SJCRH30 (cell line): Measurements from ENCODE around the gene ABCC8. TPM values are rescaled to one million over a fixed set of nuclear protein-coding genes. Genes with fewer than 3 reads are reported as not detected.
A peak's percentile ranks its signal among the peaks of the same experiment; 100 is the strongest.
"Not testable (repeated sequence)": the region's sequence is repeated elsewhere in the genome, so short reads cannot be mapped to it uniquely, and the experiment has no call there.

ENCODE experiments used
- DNase-seq, 2 experiments: peaks; one replicate each; pipeline ENCODE4 v3.0.0-alpha.2; 2015 to 2020
- H3K27ac ChIP-seq: fragments of 250-450 bp; sonication (Bioruptor Pico); 2 replicates; pipeline ENCODE4 v1.5.1; 2020; ENCODE audit warnings: mild to moderate bottlenecking, moderate library complexity
- H3K27me3 ChIP-seq: fragments of 250-450 bp; sonication (Bioruptor Pico); 2 replicates; pipeline ENCODE4 v1.5.1; 2020; ENCODE audit warnings: mild to moderate bottlenecking, moderate library complexity
- H3K36me3 ChIP-seq: fragments of 250-450 bp; sonication (Bioruptor Pico); 2 replicates; pipeline ENCODE4 v1.5.1; 2020; ENCODE audit warnings: mild to moderate bottlenecking, moderate library complexity
- H3K4me1 ChIP-seq: fragments of 250-450 bp; sonication (Bioruptor Pico); 2 replicates; pipeline ENCODE4 v1.5.1; 2020; ENCODE audit warnings: mild to moderate bottlenecking, moderate library complexity
- H3K4me3 ChIP-seq: fragments of 250-450 bp; sonication (Bioruptor Pico); 2 replicates; pipeline ENCODE4 v1.5.1; 2020; ENCODE audit warnings: mild to moderate bottlenecking, moderate library complexity
- H3K9me3 ChIP-seq: fragments of 250-450 bp; sonication (Bioruptor Pico); replicated peaks from 2 replicates; pipeline ENCODE4 v1.5.1; 2020; ENCODE audit warnings: mild to moderate bottlenecking, moderate library complexity
- total RNA-seq: library from RNA; depleted of rRNA; stranded (reverse); fragments of >200 nt; shearing (Covaris generic); gene quantifications from 2 replicates; pipeline ENCODE4 v1.2.3, GENCODE V29; 2014

The ABCC8 gene
- total RNA-seq, 1 experiment from 2014 or later, result not detected

- no peak overlapping the region for H3K27ac ChIP-seq
- H3K27me3 ChIP-seq, result peaks cover 8% of the 10 kb centered on the region
- H3K36me3 ChIP-seq, result no peaks in the 10 kb centered on the region
- DNase-seq, result no peak
- H3K4me3 ChIP-seq, result no peak overlapping the region
- no peaks in the 10 kb centered on the region for H3K4me1 ChIP-seq
- no peaks in the 10 kb centered on the region for H3K9me3 ChIP-seq
Measured at GRCh38 chr11:17443000-17443399, 33.6 kb downstream of the ABCC8 start.

- Histone ChIP-seq H3K27me3 (peaks cover 8% of the 10 kb centered on the region), H3K9me3 (no peaks in the 10 kb centered on the region), H3K4me1 (peaks cover 6% of the 10 kb centered on the region), H3K36me3 (no peaks in the 10 kb centered on the region), H3K4me3 (no peak overlapping the region), H3K27ac (no peak overlapping the region)
- no peak for DNase-seq
Measured at GRCh38 chr11:17439316-17439782, 37.3 kb downstream of the ABCC8 start.

GRCh38 chr11:17437366-17437765, 39.3 kb downstream of the ABCC8 start:
- Histone ChIP-seq H3K4me3 (no peak overlapping the region), H3K9me3 (no peaks in the 10 kb centered on the region), H3K27me3 (peaks cover 8% of the 10 kb centered on the region), H3K4me1 (peaks cover 9% of the 10 kb centered on the region), H3K36me3 (no peaks in the 10 kb centered on the region), H3K27ac (no peak overlapping the region)
- DNase-seq, result no peak

GRCh38 chr11:17434108-17434507, 42.5 kb downstream of the ABCC8 start:
- H3K4me1 ChIP-seq, result peaks cover 21% of the 10 kb centered on the region
- no peaks in the 10 kb centered on the region for H3K36me3 ChIP-seq
- H3K27me3 ChIP-seq, result peaks cover 4% of the 10 kb centered on the region
- DNase-seq, result no peak
- H3K9me3 ChIP-seq, result no peaks in the 10 kb centered on the region
- H3K4me3 ChIP-seq, result no peak overlapping the region
- no peak overlapping the region for H3K27ac ChIP-seq

DNA sequence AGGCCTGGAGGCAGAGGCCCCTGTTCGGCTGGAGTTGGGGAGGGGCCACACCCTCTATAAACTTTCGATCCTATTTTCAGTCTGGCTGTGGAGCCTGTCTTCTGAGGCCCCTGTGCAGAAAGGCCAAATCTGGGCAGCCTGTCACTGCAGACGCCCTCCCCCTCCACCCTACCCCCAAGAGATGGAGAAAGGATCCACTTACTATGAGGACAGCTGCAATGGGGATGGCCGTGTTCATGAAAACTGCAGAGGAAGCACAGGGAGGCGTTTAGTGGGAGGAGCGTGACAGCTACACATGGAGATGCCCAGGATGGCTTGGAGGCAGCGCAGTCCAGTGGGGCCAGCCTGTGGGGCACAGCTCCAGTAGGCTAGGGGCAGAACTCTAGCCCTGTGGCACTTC, 44.6 kb downstream of the ABCC8 start:
- Histone ChIP-seq H3K4me3 (0 out of 2 replicates have a peak overlapping the region, but pooled peaks have one; percentile 3), H3K9me3 (no peaks in the 10 kb centered on the region), H3K27me3 (no peaks in the 10 kb centered on the region), H3K27ac (no peak overlapping the region), H3K36me3 (no peaks in the 10 kb centered on the region), H3K4me1 (peaks cover 21% of the 10 kb centered on the region)
- DNase-seq, result peak; percentile 89 to 96

DNA sequence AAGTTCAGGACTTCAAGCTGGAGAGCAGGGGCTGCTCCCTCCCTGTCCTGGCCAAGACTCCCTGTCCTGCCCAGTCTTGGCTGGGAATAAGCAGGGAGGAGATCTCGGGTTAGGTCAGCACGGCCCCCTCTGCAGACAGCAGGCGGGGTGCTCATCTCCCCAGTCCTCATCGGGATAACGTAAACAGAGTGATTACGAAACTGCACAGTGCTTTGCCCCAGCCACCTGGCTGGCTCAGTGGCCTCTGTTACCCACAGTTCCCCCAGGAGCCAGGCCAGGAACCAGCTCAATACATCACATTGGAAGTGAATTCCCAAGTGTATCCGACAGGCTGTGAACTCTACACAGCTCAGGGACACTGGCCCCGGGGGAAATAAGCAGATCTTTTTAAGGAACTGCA, 45.5 kb downstream of the ABCC8 start:
- Histone ChIP-seq H3K9me3 (no peaks in the 10 kb centered on the region), H3K27ac (no peak overlapping the region), H3K4me3 (no peak overlapping the region), H3K27me3 (no peaks in the 10 kb centered on the region), H3K4me1 (peaks cover 21% of the 10 kb centered on the region), H3K36me3 (no peaks in the 10 kb centered on the region)
- peak in 1 of 2 experiments; percentile 39 for DNase-seq

GRCh38 chr11:17430616-17431015, 46.0 kb downstream of the ABCC8 start:
- Histone ChIP-seq H3K4me1 (peaks cover 21% of the 10 kb centered on the region), H3K27ac (no peak overlapping the region), H3K36me3 (no peaks in the 10 kb centered on the region), H3K9me3 (no peaks in the 10 kb centered on the region), H3K27me3 (no peaks in the 10 kb centered on the region), H3K4me3 (no peak overlapping the region)
- DNase-seq, result no peak

DNA sequence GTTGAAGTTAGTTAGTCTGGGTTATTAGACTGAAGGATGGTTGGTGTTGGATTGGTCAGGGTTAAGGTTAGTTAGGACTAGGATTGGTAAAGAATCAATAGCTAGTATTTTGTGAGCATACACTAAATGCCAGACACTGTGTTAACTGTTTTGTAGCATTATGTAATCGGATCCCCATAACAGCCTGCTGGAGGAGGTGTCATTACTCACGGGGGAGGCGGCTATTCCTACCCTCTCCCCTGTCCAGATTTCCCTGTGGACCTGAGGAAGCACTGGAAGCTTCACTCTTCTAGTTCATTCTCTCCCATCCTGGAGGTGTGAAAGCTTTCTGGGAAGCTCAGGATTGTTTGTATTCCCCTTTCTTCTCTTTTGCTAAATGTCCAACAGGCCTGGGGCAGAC, 47.7 kb downstream of the ABCC8 start:
- Histone ChIP-seq H3K27me3 (0 out of 2 replicates have a peak, but pooled peaks cover 3% of the 10 kb centered on the region), H3K4me3 (no peak overlapping the region), H3K36me3 (no peaks in the 10 kb centered on the region), H3K4me1 (peaks cover 13% of the 10 kb centered on the region), H3K27ac (no peak overlapping the region), H3K9me3 (no peaks in the 10 kb centered on the region)
- no peak for DNase-seq

- Histone ChIP-seq H3K27me3 (0 out of 2 replicates have a peak, but pooled peaks cover 3% of the 10 kb centered on the region), H3K36me3 (no peaks in the 10 kb centered on the region), H3K4me3 (no peak overlapping the region), H3K9me3 (no peaks in the 10 kb centered on the region), H3K27ac (no peak overlapping the region), H3K4me1 (peaks cover 13% of the 10 kb centered on the region)
- no peak for DNase-seq
Measured at GRCh38 chr11:17428261-17428660, 48.4 kb downstream of the ABCC8 start.

DNA sequence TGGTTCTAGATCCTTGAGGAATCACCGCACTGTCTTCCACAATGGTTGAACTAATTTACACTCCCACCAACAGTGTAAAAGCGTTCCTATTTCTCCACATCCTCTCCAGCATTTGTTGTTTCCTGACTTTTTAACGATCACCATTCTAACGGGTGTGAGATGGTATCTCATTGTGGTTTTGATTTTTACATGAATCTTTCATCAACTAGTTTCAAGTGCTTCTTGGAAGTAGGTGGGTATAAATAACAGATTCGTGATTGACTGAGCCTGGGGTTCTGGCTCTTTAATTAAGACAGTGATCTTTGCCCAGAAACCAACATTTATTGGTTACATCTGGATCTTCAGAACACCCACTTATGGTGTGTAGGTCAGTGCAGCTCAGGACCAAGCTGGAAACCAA, 50.4 kb downstream of the ABCC8 start:
- not testable (repeated sequence) for H3K27me3 ChIP-seq, H3K4me1 ChIP-seq, H3K9me3 ChIP-seq, DNase-seq, H3K27ac ChIP-seq, H3K4me3 ChIP-seq, H3K36me3 ChIP-seq

- Histone ChIP-seq H3K27ac (no peak overlapping the region), H3K27me3 (0 out of 2 replicates have a peak, but pooled peaks cover 3% of the 10 kb centered on the region), H3K4me1 (no peaks in the 10 kb centered on the region), H3K9me3 (no peaks in the 10 kb centered on the region), H3K36me3 (no peaks in the 10 kb centered on the region), H3K4me3 (no peak overlapping the region)
- DNase-seq, result no peak
Measured at GRCh38 chr11:17423533-17424310, 52.9 kb downstream of the ABCC8 start.

- DNase-seq, result no peak
- Histone ChIP-seq H3K9me3 (no peaks in the 10 kb centered on the region), H3K4me1 (no peaks in the 10 kb centered on the region), H3K4me3 (no peak overlapping the region), H3K27ac (no peak overlapping the region), H3K27me3 (peaks cover 3% of the 10 kb centered on the region; the same call in 1 of the 2 replicates), H3K36me3 (no peaks in the 10 kb centered on the region)
Measured at GRCh38 chr11:17421781-17422180, 54.9 kb downstream of the ABCC8 start.

DNA sequence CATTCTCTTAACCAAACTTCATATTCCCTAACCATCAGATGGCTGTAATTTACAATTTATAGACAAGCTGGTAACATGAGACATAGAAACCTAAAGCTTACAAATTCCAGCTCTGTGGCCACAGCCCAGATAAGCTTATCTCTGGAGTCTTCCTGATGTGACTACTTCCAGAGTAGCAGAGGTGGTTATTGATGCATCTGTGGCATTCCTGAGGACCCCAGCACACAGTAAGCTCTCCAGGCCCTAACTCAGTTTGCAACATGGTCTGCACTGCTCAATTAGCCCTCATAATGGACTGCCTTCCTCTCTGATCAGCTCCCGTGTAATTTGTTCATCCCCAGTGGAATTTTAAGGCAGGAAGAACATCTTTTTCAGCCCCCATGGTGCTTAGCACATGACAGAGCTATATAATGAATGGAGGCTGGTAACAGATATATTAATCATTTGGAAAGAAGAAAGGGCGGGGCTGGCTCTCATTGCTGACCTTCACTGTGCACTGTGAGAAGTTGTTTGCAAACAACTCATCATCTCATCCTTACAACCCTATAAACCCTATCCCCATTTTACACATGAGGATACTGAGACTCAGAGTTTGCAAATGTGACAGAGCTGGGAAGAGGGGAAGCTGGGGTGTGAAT, 58.1 kb downstream of the ABCC8 start:
- H3K27me3 ChIP-seq, result no peaks in the 10 kb centered on the region; the same call in 1 of the 2 replicates

GRCh38 chr11:17416492-17416891, 60.2 kb downstream of the ABCC8 start:
- Histone ChIP-seq H3K9me3 (no peaks in the 10 kb centered on the region), H3K27ac (no peak overlapping the region), H3K27me3 (no peaks in the 10 kb centered on the region; the same call in 1 of the 2 replicates), H3K4me3 (no peak overlapping the region), H3K4me1 (no peaks in the 10 kb centered on the region), H3K36me3 (no peaks in the 10 kb centered on the region)
- no peak for DNase-seq

More for the DNA sequence above, 58.1 kb downstream of the ABCC8 start:
- no peak for DNase-seq
- no peaks in the 10 kb centered on the region for H3K4me1 ChIP-seq
- no peaks in the 10 kb centered on the region for H3K9me3 ChIP-seq
- H3K36me3 ChIP-seq, result no peaks in the 10 kb centered on the region
- H3K4me3 ChIP-seq, result no peak overlapping the region
- H3K27ac ChIP-seq, result no peak overlapping the region

GRCh38 chr11:17415523-17416104, 61.0 kb downstream of the ABCC8 start:
- no peak overlapping the region for H3K4me3 ChIP-seq
- H3K27me3 ChIP-seq, result no peaks in the 10 kb centered on the region; the same call in 1 of the 2 replicates
- no peaks in the 10 kb centered on the region for H3K9me3 ChIP-seq
- H3K4me1 ChIP-seq, result no peaks in the 10 kb centered on the region
- no peaks in the 10 kb centered on the region for H3K36me3 ChIP-seq
- no peak overlapping the region for H3K27ac ChIP-seq
- DNase-seq, result no peak
